GM21619 (cell line): ENCODE results near the gene SON.
"Not testable (repeated sequence)": the region's sequence is repeated elsewhere in the genome, so short reads cannot be mapped to it uniquely, and the experiment has no call there.

ENCODE experiments used
- ATAC-seq: cut with Tn5 transposase; IDR thresholded peaks from one replicate; pipeline ENCODE4 v1.9.1; 2021; ENCODE audit not compliant: unreplicated experiment

Gene SON

DNA sequence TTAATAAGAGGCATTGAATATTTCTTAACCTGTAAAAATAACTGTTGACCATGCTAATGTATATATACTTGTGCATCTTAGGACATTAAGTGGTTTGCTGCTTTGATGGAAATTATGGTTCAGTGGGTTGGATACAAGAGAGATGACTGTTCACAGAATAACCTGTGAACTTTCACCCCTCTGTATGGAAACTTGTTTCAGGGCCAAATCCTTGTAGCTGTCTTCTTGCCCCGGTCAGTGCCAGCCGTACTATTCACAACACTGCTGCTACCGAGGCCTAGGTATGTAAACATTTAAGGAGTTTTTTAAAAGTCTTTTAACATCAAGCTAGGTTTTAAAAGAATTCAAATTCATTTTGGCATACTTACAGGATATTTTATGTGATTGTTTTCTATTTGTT, 29.5 kb downstream of the SON start:
- ATAC-seq, result no peak

DNA sequence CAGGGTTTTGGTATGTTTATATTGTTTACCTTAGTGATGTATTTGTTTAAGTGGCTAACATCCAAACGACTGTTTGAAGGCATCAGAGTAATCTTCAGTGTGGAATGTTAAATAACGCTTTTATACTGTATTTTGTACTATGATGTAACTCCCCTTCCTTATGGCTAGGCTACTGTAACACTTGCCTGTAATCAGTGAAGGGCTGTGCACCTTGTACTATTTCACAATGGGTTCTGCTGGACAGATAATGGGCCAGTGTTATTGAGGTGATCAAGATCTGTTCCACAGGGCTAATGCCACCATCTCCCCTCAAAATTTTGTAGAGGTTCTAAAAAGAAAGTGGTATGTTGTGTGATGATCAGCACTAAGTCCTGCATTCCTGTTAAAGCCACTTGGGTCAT, 33.9 kb downstream of the SON start:
- not testable (repeated sequence) for ATAC-seq

DNA sequence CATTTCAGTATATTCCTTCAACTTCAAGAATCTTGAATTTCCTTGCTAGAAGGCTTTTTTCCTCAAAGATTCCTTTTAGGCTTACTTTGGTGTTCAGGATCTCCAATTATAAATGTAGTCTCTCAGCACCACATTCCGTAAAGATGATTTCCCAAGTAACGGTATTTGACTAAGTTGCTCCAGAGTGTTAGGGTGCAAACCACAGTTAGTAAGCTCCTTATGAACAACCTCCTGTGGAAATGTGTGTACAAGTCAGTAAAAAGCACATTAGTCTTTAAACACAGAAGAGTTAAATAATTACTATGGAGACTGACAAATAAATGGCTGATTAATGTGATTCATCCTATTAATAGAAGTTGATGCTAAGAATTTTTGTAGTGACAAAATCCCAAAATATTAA, 35.4 kb downstream of the SON start:
- no peak for ATAC-seq

DNA sequence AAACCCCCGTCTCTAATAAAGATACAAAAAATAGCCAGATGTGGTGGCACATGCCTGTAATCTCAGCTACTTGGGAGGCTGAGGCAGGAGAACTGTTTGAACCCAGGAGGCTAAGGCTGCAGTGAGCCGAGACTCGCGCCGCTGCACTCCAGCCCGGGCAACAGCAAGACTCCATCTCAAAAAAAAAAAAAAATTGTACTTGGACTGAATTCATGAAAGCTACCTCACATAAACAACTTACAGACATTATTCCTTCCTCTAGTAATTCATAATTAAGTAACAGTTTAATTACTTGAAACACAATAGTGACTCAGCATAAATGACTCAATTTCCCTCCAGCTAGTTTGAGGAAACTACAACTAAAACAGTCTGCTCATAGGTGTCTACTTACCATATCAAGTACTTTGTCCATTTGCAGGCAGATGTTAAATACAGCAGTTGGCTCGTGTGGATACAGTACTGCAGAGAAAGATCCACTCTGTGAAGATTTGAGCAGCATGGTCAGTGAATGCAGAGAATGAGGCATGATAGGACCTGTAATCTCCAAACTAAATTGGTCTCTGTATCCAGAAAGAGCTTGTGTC, 36.2 kb downstream of the SON start:
- ATAC-seq, result no peak

DNA sequence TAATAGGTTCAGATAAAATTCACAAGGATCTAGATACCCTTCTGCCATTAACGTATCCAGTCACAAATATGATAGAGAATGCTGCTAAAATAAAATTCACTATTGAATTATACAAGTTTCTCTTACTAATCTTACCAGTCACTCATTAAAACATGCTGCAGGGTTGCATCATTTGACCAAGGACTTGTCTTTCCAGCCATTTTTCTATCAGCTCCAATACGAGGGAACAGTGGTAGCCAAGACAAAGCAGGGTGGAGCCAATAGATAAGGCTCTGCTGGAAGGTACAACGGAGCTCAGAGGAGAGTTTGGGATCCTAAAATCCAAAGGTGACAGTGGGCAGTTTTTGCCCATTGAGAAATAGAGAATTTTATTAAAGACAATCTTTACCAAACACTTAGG, 41.6 kb downstream of the SON start:
- ATAC-seq, result no peak

DNA sequence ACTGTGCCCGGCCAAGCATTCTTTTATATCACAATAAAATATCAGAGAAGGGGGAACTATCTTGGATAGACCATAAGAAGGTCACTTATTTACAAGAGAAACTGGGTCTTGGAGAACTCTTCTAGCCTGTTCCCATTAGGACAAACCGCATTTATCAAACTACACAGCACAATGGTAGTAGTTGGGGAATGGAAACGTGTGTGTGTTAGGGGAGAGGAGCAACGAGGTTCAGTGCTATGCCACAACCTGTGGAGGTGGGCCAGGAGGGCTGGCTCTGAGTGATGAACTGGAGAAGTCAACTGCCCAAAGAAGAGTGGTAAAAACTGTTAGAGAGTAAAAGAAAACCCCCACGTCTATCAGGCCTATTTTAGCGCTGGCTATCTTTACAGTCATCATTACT, 44.1 kb downstream of the SON start:
- ATAC-seq, result no peak

DNA sequence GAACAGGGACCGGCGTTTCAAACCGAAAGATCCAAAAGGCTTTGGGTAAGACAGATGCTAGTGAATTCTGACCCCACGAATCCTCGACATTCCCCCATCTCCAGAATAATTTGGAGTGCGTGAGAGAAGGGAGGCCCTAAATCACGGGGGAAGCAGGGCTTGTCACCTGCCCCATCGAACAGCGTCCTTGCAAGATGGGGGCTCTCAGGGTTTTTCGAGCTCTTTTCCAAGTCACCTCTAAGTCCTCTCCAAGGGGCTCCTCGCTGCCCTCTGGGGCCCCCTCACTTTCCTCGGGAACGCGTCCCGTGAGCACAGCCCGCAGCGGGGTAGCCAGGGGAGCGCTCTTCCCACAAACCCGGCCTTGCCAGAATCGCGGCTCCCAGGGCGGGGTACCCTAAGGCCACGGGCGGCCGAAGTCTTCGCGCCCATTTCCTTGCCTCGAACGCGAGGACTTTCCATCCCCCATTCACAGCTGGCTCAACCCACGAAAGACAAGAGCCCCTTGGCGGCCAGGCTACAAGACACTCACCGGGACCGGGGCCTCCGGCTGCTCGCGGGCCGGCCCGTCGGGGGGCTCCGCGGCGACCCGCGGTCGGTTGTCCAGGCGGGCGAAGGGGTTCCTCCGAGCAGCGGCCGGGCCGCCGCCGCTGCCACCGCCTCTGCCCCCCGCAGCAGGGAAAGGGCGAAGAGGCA, 45.1 kb downstream of the SON start:
- no peak for ATAC-seq

DNA sequence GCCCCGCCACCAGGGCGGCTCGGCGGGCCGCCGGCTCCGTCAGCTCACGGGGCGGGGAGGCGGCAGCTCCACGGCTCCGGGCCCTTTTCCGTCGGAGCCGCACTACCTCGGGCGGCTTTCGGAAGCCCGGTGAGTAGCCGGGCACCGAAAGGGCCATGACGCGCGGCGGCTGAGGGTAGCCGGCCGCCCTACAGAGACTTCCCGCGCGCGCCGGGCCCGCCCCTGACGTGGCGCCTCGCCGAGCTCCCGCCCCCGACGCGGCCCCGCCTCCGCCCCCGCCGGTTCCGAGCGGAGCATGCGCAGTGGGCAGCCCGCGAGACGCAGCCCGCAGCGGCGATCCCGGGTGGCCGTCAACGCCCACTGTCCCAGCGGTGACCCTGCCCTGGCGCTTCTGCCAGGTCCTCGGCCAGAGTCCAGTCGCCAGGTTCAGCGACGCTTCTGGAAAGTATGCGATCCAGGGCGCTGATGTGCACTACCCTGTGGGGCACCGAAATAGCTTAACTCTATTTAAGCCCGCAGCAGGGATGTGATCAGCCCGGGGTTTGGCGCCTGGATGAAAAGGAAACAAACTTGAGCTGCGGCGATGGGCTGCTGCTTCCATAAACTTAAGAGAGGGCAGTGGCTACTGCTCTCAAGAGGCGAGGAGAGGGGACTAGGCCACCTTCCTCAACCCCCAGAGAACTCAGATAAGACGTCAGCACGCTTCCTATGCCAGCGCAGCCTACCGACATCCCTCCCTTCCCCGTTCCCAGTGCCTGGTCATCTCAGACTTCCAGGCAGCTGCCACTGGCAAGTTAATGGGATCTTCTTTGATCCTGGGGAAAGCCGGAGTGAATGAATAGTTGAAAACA, 45.9 kb downstream of the SON start, which contains the start of gene DONSON:
Gene DONSON (minus strand): TSS at position 200 of the 851 bp plus-strand sequence. CDS start 43 bp downstream, at position 157.
- peak; percentile 90 for ATAC-seq

DNA sequence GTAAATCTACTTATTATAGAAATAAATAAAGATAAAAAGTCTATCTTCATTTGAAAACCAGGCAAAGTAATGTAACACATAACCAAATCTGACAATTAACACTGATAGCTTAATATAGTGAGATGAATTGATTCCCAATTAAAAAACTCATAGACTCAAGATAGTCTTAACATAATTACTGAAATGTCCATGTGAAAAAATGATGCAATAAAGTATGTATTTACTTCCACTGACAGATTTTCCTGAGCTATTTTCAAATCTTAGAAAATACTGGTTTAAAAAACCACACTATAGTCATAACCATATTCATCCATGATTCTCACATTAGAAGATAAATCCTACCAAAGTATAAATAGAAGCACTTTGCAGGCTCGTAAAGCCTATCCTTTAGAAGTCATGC, 55.2 kb downstream of the SON start:
- no peak for ATAC-seq

DNA sequence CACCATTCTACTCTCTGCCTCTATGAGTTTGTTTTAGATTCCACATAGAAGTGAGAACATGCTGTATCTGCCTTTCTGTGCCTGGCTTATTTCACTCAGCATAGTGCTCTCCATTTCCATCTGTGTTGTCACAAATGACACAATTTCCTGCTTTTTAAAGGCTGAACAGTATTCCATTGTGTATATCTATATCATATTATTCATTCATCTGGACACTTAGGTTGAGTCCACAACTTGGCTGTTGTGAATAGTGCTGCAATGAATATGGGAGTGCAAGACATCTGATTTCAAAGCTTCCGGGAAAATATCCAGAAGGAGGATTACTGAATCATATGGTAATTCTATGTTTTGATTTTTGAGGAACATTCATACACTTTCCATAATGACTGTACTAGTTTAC, 65.7 kb downstream of the SON start:
- no peak for ATAC-seq

DNA sequence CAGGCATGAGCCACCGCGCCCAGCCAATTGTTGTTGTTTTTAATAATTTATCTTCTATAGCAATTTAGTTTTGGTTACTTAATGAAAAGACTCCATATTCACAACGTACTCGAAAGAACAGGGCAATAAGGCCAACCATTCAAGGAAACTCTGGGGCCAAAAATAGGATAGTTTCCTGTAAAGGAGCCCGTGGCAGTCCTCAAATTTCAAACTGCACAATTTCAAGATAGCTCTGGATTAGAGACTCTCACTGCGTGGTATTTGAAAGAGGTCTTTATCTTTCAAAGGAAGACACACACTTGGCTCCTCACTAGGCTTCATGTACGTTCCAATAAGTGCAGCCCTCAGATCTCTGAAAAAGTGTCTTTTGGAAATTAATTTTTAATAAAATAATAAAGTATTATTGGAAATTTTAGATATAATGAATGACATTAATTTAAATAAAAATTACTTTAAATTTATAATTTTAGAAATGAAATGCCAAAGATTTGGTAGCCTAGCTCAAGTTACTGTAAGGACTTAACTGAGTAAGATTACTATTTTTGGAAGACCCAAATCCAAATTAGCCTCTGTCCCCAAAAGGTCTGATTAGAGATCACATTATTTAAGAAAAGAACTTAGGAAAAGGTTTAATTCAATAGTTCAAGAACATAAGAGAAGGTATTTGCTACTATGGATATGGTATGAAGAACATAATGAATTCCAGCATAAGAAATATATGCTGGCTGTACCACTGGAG, 68.3 kb downstream of the SON start:
- no peak for ATAC-seq

DNA sequence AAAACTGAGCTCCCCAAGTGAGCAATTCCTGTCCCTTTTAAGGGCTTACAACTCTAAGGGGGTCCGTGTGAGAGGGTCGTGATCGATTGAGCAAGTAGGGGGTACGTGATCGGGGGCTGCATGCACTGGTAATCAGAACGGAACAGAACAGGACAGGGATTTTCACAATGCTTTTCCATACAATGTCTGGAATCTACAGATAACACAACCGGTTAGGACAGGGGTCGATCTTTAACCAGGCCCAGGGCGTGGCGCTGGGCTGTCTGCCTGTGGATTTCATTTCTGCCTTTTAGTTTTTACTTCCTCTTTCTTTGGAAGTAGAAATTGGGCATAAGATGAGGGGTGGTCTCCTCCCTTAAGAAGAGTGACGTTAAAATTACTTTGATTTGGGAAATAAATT, 74.7 kb downstream of the SON start:
- ATAC-seq, result not testable (repeated sequence)

DNA sequence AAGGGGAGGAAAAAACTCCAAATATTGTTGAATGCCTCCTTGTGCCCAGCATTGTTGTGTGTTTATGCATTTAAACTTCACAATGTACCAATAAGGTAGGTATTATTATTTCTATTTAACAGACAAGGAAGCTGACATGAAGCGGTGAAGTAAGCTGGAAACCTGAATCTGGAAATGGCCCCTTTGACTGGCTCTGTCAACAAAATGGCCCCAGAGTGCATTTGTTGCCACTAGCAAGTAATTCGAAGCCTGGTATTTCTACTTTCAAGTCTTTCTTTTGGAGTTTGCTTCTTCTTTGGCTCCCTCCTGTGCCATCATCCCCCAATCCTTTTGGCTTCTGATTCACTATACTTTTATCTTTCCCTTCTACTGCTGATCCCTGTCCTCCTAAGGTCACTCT, 75.6 kb downstream of the SON start:
- ATAC-seq, result no peak

DNA sequence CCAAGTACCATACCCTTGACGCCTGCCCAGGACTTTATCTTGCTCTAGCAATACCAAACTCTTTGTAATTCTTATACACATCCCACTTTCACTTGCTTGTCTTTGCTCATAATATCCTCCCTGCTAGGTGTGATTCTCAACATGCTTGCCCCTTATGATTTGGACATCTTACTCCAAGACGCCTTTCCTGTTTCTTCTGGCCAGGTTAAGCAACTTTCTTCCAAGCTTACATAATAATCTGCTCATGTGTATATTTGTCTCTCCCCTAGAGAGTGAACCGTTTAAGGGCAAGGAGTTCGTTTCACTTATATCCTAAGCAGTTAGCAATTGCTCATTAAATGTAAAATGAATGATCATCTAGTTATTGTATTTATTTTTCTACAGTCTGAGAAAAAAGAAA, 76.9 kb downstream of the SON start:
- ATAC-seq, result no peak

DNA sequence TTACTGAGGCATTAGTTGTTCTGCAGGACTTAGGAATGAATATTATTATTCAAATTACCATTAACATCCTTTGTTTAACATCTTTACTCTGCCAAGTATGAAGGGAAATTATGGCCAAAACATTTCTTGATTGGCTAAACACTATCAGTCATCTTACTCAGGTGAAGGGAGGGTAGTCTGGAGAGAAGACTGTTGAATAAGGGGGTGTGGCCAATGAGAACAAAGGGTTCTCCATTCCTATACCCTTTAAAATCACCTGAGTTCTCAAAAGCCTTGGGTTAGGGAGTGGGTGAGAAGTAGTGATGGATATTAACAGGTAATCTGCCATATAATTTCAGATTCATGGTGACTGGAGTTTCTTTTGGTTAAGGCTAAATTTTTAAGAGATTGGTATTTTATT, 79.4 kb downstream of the SON start:
- no peak for ATAC-seq

DNA sequence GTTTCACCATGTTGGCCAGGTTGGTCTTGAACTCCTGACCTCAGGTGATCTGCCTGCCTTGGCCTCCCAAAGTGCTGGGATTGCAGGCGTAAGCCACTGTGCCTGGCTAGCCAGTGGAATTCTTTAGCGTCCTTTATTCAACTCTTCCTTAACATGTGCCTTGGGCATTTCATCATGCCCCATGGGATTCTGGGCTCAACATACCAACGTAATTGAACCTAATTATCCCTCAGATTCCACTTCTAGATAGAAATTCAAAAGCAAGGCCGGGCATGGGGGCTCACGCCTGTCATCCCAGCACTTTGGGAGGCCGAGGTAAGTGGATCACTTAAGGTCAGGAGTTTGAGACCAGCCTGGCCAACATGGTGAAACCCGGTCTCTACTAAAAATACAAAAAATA, 83.3 kb downstream of the SON start:
- ATAC-seq, result not testable (repeated sequence)
